BE2C (cell line): ENCODE data around the gene CTXN2.

Source experiments
- DNase-seq: peaks from one replicate; pipeline ENCODE4 v3.0.0-alpha.2; 2020
- H3K27me3 ChIP-seq: fragments of 250-450 bp; sonication (Bioruptor Pico); 2 replicates; pipeline ENCODE4 v1.5.1; 2020; ENCODE audit warnings: mild to moderate bottlenecking
- H3K36me3 ChIP-seq: fragments of 250-450 bp; sonication (Bioruptor Pico); 2 replicates; pipeline ENCODE4 v1.5.1; 2020; ENCODE audit warnings: mild to moderate bottlenecking
- H3K4me1 ChIP-seq: fragments of 250-450 bp; sonication (Bioruptor Pico); 2 replicates; pipeline ENCODE4 v1.5.1; 2020
- H3K4me3 ChIP-seq: 2 replicates; pipeline ENCODE4 v1.5.1; 2011; ENCODE audit warnings: low read depth, low read length
- H3K9me3 ChIP-seq: fragments of 250-450 bp; sonication (Bioruptor Pico); 2 replicates; pipeline ENCODE4 v1.5.1; 2020
- CTCF ChIP-seq: IDR thresholded peaks from 2 replicates; pipeline ENCODE4 v1.5.1; 2012; ENCODE audit warnings: mild to moderate bottlenecking, low read depth, low read length

Gene CTXN2

GRCh38 chr15:48190932-48191573 is 412 bp upstream of the CTXN2 start:
- DNase-seq, result peak; percentile 51
- Histone ChIP-seq H3K4me1 (no peaks in the 10 kb centered on the region), H3K4me3 (peak overlapping the region; percentile 78), H3K36me3 (no peaks in the 10 kb centered on the region), H3K27me3 (no peaks in the 10 kb centered on the region), H3K9me3 (no peaks in the 10 kb centered on the region)
- TF ChIP-seq CTCF, result no peak

- Histone ChIP-seq H3K9me3 (no peaks in the 10 kb centered on the region), H3K27me3 (no peaks in the 10 kb centered on the region), H3K36me3 (no peaks in the 10 kb centered on the region), H3K4me1 (no peaks in the 10 kb centered on the region), H3K4me3 (no peak overlapping the region)
- TF ChIP-seq CTCF, result no peak
- DNase-seq, result no peak
These were observed 10.6 kb downstream of the CTXN2 start for GRCh38 chr15:48202068-48202467.

- no peak for DNase-seq
- Histone ChIP-seq H3K4me3 (no peak within 1 kb of the TSS), H3K9me3 (no peaks in the 10 kb centered on the region), H3K27me3 (no peaks in the 10 kb centered on the region), H3K4me1 (no peaks in the 10 kb centered on the region), H3K36me3 (no peaks in the 10 kb centered on the region)
- no peak for TF ChIP-seq CTCF
These were observed 14.5 kb downstream of the CTXN2 start, which contains the start of gene SLC12A1 for GRCh38 chr15:48205981-48206380. Gene SLC12A1 (plus strand): TSS chr15:48206302. CDS start chr15:48207720, 1,418 bp downstream.

- Histone ChIP-seq H3K4me1 (no peaks in the 10 kb centered on the region), H3K9me3 (no peaks in the 10 kb centered on the region), H3K27me3 (no peaks in the 10 kb centered on the region), H3K4me3 (no peak overlapping the region), H3K36me3 (no peaks in the 10 kb centered on the region)
- TF ChIP-seq CTCF, result no peak
- no peak for DNase-seq
These were observed 29.8 kb downstream of the CTXN2 start for GRCh38 chr15:48221261-48221660.

GRCh38 chr15:48221885-48222284 is 30.4 kb downstream of the CTXN2 start:
- Histone ChIP-seq H3K4me1 (no peaks in the 10 kb centered on the region), H3K4me3 (no peak overlapping the region), H3K36me3 (no peaks in the 10 kb centered on the region), H3K9me3 (no peaks in the 10 kb centered on the region), H3K27me3 (no peaks in the 10 kb centered on the region)
- no peak for DNase-seq
- no peak for TF ChIP-seq CTCF

- no peaks in the 10 kb centered on the region for H3K36me3 ChIP-seq
- no peaks in the 10 kb centered on the region for H3K9me3 ChIP-seq
- TF ChIP-seq CTCF, result no peak
- no peak overlapping the region for H3K4me3 ChIP-seq
- H3K27me3 ChIP-seq, result no peaks in the 10 kb centered on the region
- H3K4me1 ChIP-seq, result no peaks in the 10 kb centered on the region
- no peak for DNase-seq
These were observed 31.2 kb downstream of the CTXN2 start for GRCh38 chr15:48222627-48223026.
